Natural killer cell (primary cell): ENCODE data around the gene MYO1D. TPM values are rescaled to one million over a fixed set of nuclear protein-coding genes. Genes with fewer than 3 reads are reported as not detected.

Experiments used
- ATAC-seq, 3 donors: fragments of 150-1000 bp in 2 of 3; fragments of 200-7000 bp in 1 of 3; cut with Tn5 transposase; 1 replicate in 1 of 3; 2 replicates in 2 of 3; pipeline ENCODE4 v1.10.0; 2021; ENCODE audit warnings: mild to moderate bottlenecking in 2 of 3, moderate library complexity in 2 of 3
- DNase-seq, 2 donors: peaks; one replicate each; pipeline versions ENCODE4 v3.0.0 to v3.0.0-alpha.2; 2013 to 2021; ENCODE audit warnings: mixed read lengths in 1 of 2
- H3K27ac ChIP-seq: one replicate; pipeline ENCODE4 v1.5.1; 2013; ENCODE audit warnings: mild to moderate bottlenecking, low read length
- H3K27me3 ChIP-seq: one replicate; pipeline ENCODE4 v1.6.1; 2013; ENCODE audit warnings: low read length; ENCODE audit not compliant: control insufficient read depth, insufficient read depth
- H3K36me3 ChIP-seq: one replicate; pipeline ENCODE4 v1.6.1; 2013; ENCODE audit warnings: low read length; ENCODE audit not compliant: control insufficient read depth, insufficient read depth
- H3K4me1 ChIP-seq: one replicate; pipeline ENCODE4 v1.6.1; 2013; ENCODE audit warnings: low read length; ENCODE audit not compliant: control insufficient read depth, insufficient read depth
- H3K4me3 ChIP-seq: one replicate; pipeline ENCODE4 v1.5.1; 2013; ENCODE audit warnings: low read length
- H3K9me3 ChIP-seq: one replicate; pipeline ENCODE4 v1.6.1; 2013; ENCODE audit warnings: low read length; ENCODE audit not compliant: control insufficient read depth, insufficient read depth
- H3K27ac Mint-ChIP-seq, 2 donors: one replicate each; pipeline ENCODE4 v1.8.0; 2022; ENCODE audit warnings: mild to moderate bottlenecking in 2 of 2, mixed read lengths in 2 of 2, moderate library complexity in 1 of 2
- H3K27me3 Mint-ChIP-seq, 2 donors: one replicate each; pipeline ENCODE4 v1.8.0; 2022; ENCODE audit warnings: low read depth in 2 of 2, mixed read lengths in 2 of 2
- H3K36me3 Mint-ChIP-seq: one replicate; pipeline ENCODE4 v1.8.0; 2022; ENCODE audit warnings: mixed read lengths
- H3K4me1 Mint-ChIP-seq, 2 donors: one replicate each; pipeline ENCODE4 v1.8.0; 2022; ENCODE audit warnings: mixed read lengths in 2 of 2
- H3K4me3 Mint-ChIP-seq: one replicate; pipeline ENCODE4 v1.8.0; 2022; ENCODE audit warnings: mild to moderate bottlenecking, moderate library complexity, mixed read lengths
- H3K9me3 Mint-ChIP-seq, 2 donors: one replicate each; pipeline ENCODE4 v1.8.0; 2022; ENCODE audit warnings: mixed read lengths in 2 of 2
- CTCF ChIP-seq: fragments of 200-600 bp; IDR thresholded peaks from one replicate; pipeline ENCODE4 v1.8.0; 2022; ENCODE audit warnings: antibody characterized with exemption
- WGBS: methylation state at CpG from one replicate; pipeline ENCODE4 v1.1.7; 2013; ENCODE audit warnings: missing lambda C conversion rate; ENCODE audit not compliant: insufficient coverage; 5-methylcytosine and 5-hydroxymethylcytosine counted together
- intact Hi-C: fragments of 100-400 bp; cut with micrococcal nuclease; formaldehyde crosslinking; loops from one replicate; pipeline ENCODE4 v1.14.2; 2022
- total RNA-seq, 4 donors: library from RNA; stranded (reverse); fragments of 120-200 nt in 1 of 4; gene quantifications; one replicate each; pipeline versions ENCODE4 v1.2.3 to v1.2.4, GENCODE V29; 2013 to 2022

MYO1D gene
- total RNA-seq, 3 donors from 2014 or later (not counting 1 experiment from before 2014, with no cell fraction given): 6.8 to 20.2 (median 10.5) TPM

DNA sequence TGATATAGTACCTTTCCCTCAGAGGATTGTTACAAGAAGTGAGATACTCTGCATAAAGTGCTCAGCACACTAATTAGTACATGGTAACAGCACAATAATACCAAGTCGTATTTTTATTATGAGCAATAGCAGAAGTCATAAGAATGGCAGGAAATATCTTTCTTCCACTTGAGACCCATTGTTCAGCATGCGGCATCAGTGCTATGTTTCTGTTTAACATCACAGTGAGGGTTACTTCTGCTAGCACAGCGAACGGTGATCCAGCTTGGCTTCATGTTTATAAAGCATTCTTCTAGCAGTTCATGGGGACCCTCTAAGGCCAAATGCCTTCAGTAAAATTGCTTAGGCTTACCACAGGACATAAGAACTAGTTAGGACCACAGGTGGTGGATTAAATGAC lies 83.1 kb downstream of the MYO1D start:
- WGBS: 94% methylated on average over 4 of the region's 4 CpGs
- H3K36me3 Mint-ChIP-seq: no peaks in the 10 kb centered on the region
- Histone ChIP-seq H3K4me3 (no peak overlapping the region), H3K4me1 (no peaks in the 10 kb centered on the region), H3K36me3 (no peaks in the 10 kb centered on the region), H3K9me3 (no peaks in the 10 kb centered on the region), H3K27ac (no peak overlapping the region), H3K27me3 (no peaks in the 10 kb centered on the region)
- ATAC-seq (no peak), DNase-seq (no peak)
- no peak overlapping the region for H3K4me3 Mint-ChIP-seq
- no peaks in the 10 kb centered on the region for H3K4me1 Mint-ChIP-seq
- H3K9me3 Mint-ChIP-seq: no peaks in the 10 kb centered on the region
- intact Hi-C loops: no loop called here
- TF ChIP-seq CTCF: no peak
- no peak overlapping the region for H3K27ac Mint-ChIP-seq
- peaks cover 13 to 21% of the 10 kb centered on the region in 2 donors for H3K27me3 Mint-ChIP-seq

DNA sequence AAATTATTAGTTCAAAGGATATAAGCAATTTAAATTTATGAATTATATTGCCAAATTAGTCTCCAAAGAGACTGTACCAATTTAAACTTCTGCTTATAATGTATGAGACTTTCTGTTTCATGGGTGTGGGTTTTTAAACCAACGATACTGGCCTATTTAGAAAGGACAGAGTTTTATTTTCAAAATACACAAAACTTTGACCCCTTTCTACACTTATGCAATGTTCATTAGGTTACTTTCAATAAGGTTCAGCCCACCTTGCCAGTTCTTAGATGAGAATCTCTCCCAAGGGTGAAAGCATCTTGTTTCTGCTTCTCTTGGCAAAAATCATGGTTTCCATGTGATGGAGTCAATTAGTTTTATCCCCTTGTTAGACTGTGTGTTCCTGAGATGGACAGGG lies 84.7 kb downstream of the MYO1D start:
- no peak for TF ChIP-seq CTCF
- no peak overlapping the region for H3K4me3 Mint-ChIP-seq
- no peaks in the 10 kb centered on the region for H3K36me3 ChIP-seq
- H3K4me3 ChIP-seq: no peak overlapping the region
- ATAC-seq (no peak), DNase-seq (no peak)
- H3K9me3 Mint-ChIP-seq: no peaks in the 10 kb centered on the region
- H3K4me1 Mint-ChIP-seq: no peaks in the 10 kb centered on the region
- H3K27ac ChIP-seq: no peak overlapping the region
- intact Hi-C loops: no loop called here
- WGBS: no CpG with 5 or more reads among the region's 1 CpG
- no peaks in the 10 kb centered on the region for H3K9me3 ChIP-seq
- H3K4me1 ChIP-seq: no peaks in the 10 kb centered on the region
- H3K27me3 ChIP-seq: no peaks in the 10 kb centered on the region
- peaks cover 13% of the 10 kb centered on the region in 2 donors for H3K27me3 Mint-ChIP-seq
- no peak overlapping the region for H3K27ac Mint-ChIP-seq
- H3K36me3 Mint-ChIP-seq: no peaks in the 10 kb centered on the region

DNA sequence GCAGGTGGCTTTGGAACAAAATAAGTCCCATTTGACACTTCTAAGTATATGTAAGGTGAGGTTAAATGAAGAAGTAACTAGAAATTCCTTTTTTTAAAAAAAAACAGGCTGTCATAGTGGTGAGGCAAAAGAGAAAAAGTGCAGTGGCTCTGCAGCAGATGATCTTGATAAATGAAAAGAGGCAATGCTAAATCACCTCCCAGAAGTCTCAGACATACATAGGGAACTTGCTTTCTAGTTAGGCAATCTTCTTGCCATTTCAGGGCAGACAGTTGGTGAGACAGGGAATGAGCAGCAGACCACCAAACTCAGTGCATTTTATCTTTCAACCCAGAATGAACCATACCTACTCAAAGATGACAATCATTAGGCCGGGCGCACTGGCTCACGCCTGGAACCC lies 90.8 kb downstream of the MYO1D start:
- Histone ChIP-seq H3K27me3 (no peaks in the 10 kb centered on the region), H3K4me3 (no peak overlapping the region), H3K4me1 (no peaks in the 10 kb centered on the region), H3K27ac (no peak overlapping the region), H3K9me3 (no peaks in the 10 kb centered on the region), H3K36me3 (no peaks in the 10 kb centered on the region)
- Mint-ChIP-seq H3K4me3 (no peak overlapping the region), H3K36me3 (no peaks in the 10 kb centered on the region), H3K4me1 (no peaks in the 10 kb centered on the region), H3K27me3 (peaks cover 15 to 18% of the 10 kb centered on the region in 2 donors), H3K27ac (no peak overlapping the region), H3K9me3 (no peaks in the 10 kb centered on the region)
- no peak for DNase-seq
- ATAC-seq: no peak
- intact Hi-C loops: no loop called here
- TF ChIP-seq CTCF: no peak
- 88% methylated on average over 3 of the region's 3 CpGs for WGBS

DNA sequence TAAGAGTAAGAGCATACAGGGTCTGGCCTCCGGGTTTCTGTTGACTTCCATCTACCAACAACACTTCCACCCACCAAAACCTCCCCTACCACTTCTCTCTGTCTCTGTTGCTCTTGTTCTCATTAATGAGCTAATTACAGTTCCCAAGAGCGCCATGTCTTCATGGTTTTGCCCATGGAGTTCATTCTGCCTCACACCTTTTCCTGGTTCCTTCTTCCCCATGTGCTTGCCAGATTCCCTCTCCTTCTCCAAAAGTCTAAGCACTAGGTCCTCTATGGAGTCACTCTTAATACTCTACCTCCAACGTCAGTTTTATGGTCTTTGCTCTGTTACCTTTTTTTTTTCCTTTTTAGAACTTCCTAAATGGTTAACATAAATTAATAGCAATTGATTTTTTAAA lies 92.8 kb downstream of the MYO1D start:
- Histone ChIP-seq H3K27ac (no peak overlapping the region), H3K9me3 (no peaks in the 10 kb centered on the region), H3K27me3 (no peaks in the 10 kb centered on the region), H3K4me3 (no peak overlapping the region), H3K36me3 (no peaks in the 10 kb centered on the region), H3K4me1 (no peaks in the 10 kb centered on the region)
- intact Hi-C loops: no loop called here
- H3K27ac Mint-ChIP-seq: no peak overlapping the region
- peaks cover 5 to 16% of the 10 kb centered on the region in 2 donors for H3K27me3 Mint-ChIP-seq
- no peaks in the 10 kb centered on the region for H3K9me3 Mint-ChIP-seq
- no peaks in the 10 kb centered on the region for H3K36me3 Mint-ChIP-seq
- 90% methylated on average over 2 of the region's 3 CpGs for WGBS
- ATAC-seq (no peak), DNase-seq (no peak)
- no peak for TF ChIP-seq CTCF
- H3K4me3 Mint-ChIP-seq: no peak overlapping the region
- H3K4me1 Mint-ChIP-seq: no peaks in the 10 kb centered on the region
